Trophoblast cell (in vitro differentiated cells and primary cell): Measurements from ENCODE around the gene MDH1B.

ENCODE experiments used
- DNase-seq, 2 donors: peaks; one replicate each; pipeline ENCODE4 v3.0.0-alpha.2; 2016
- H2AFZ ChIP-seq: 2 replicates; pipeline ENCODE4 v1.6.1; 2013; ENCODE audit warnings: low read length, moderate library complexity, mild to moderate bottlenecking; ENCODE audit not compliant: insufficient read depth, poor library complexity
- H2AK5ac ChIP-seq: 2 replicates; pipeline ENCODE4 v1.6.1; 2013; ENCODE audit warnings: mild to moderate bottlenecking, low read length
- H2BK120ac ChIP-seq: 2 replicates; pipeline ENCODE4 v1.6.1; 2013; ENCODE audit warnings: low read length, mild to moderate bottlenecking, moderate library complexity; ENCODE audit not compliant: insufficient read depth, poor library complexity
- H2BK12ac ChIP-seq: 2 replicates; pipeline ENCODE4 v1.6.1; 2013; ENCODE audit warnings: mild to moderate bottlenecking, low read length, moderate library complexity
- H2BK5ac ChIP-seq: 2 replicates; pipeline ENCODE4 v1.6.1; 2013; ENCODE audit warnings: low read length, low read depth, moderate library complexity, mild to moderate bottlenecking; ENCODE audit not compliant: poor library complexity
- H3K14ac ChIP-seq: 2 replicates; pipeline ENCODE4 v1.6.1; 2013; ENCODE audit warnings: mild to moderate bottlenecking, low read length
- H3K18ac ChIP-seq: 2 replicates; pipeline ENCODE4 v1.6.1; 2013; ENCODE audit warnings: mild to moderate bottlenecking, low read length
- H3K23ac ChIP-seq: 2 replicates; pipeline ENCODE4 v1.6.1; 2013; ENCODE audit warnings: low read length
- H3K27ac ChIP-seq: 2 replicates; pipeline ENCODE4 v1.5.1; 2013; ENCODE audit warnings: low read depth, mild to moderate bottlenecking, inconsistent platforms, low read length, moderate library complexity
- H3K27me3 ChIP-seq: 2 replicates; pipeline ENCODE4 v1.6.1; 2013; ENCODE audit warnings: inconsistent platforms, mild to moderate bottlenecking, low read length, moderate library complexity; ENCODE audit not compliant: insufficient read depth
- H3K36me3 ChIP-seq, 2 experiments: 1 replicate in 1 of 2; 2 replicates in 1 of 2; pipeline ENCODE4 v1.6.1; 2013; ENCODE audit warnings: low read length in 2 of 2, mild to moderate bottlenecking in 2 of 2, moderate library complexity in 1 of 2; ENCODE audit not compliant: insufficient read depth in 2 of 2, control insufficient read depth in 1 of 2
- H3K4ac ChIP-seq: 2 replicates; pipeline ENCODE4 v1.6.1; 2013; ENCODE audit warnings: low read depth, mild to moderate bottlenecking, low read length, moderate library complexity
- H3K4me1 ChIP-seq, 2 experiments: 1 replicate in 1 of 2; 2 replicates in 1 of 2; pipeline ENCODE4 v1.6.1; 2013; ENCODE audit warnings: low read length in 2 of 2, mild to moderate bottlenecking in 2 of 2, moderate library complexity in 1 of 2; ENCODE audit not compliant: insufficient read depth in 2 of 2, control insufficient read depth in 1 of 2
- H3K4me2 ChIP-seq: 2 replicates; pipeline ENCODE4 v1.6.1; 2013; ENCODE audit warnings: inconsistent platforms, mild to moderate bottlenecking, low read length, moderate library complexity
- H3K4me3 ChIP-seq: 2 replicates; pipeline ENCODE4 v1.5.1; 2013; ENCODE audit warnings: mild to moderate bottlenecking, low read depth, low read length, inconsistent platforms
- H3K79me1 ChIP-seq: one replicate; pipeline ENCODE4 v1.6.1; 2013; ENCODE audit warnings: low read length
- H3K79me2 ChIP-seq: 2 replicates; pipeline ENCODE4 v1.6.1; 2013; ENCODE audit warnings: low read length, mild to moderate bottlenecking; ENCODE audit not compliant: control insufficient read depth, insufficient read depth, poor library complexity
- H3K9ac ChIP-seq: 2 replicates; pipeline ENCODE4 v1.6.1; 2013; ENCODE audit warnings: mild to moderate bottlenecking, low read length
- H3K9me3 ChIP-seq: 2 replicates; pipeline ENCODE4 v1.6.1; 2013; ENCODE audit warnings: low read depth, mild to moderate bottlenecking, control low read depth, inconsistent platforms, low read length; ENCODE audit not compliant: insufficient read depth
- H4K12ac ChIP-seq: 2 replicates; pipeline ENCODE4 v1.6.1; 2013; ENCODE audit warnings: low read depth, mild to moderate bottlenecking, low read length, moderate library complexity
- H4K8ac ChIP-seq: 2 replicates; pipeline ENCODE4 v1.6.1; 2013; ENCODE audit warnings: low read depth, mild to moderate bottlenecking, low read length, moderate library complexity
- H4K91ac ChIP-seq: one replicate; pipeline ENCODE4 v1.6.1; 2013; ENCODE audit warnings: low read depth, mild to moderate bottlenecking, low read length, moderate library complexity
- WGBS: extraction: QIAGEN DNeasy Blood & Tissue Kit; methylation state at CpG from one replicate; pipeline ENCODE4 v1.1.7; 2013; ENCODE audit warnings: missing lambda C conversion rate; ENCODE audit not compliant: insufficient read length, insufficient coverage; ENCODE audit errors: extremely low coverage; 5-methylcytosine and 5-hydroxymethylcytosine counted together

MDH1B gene

DNA sequence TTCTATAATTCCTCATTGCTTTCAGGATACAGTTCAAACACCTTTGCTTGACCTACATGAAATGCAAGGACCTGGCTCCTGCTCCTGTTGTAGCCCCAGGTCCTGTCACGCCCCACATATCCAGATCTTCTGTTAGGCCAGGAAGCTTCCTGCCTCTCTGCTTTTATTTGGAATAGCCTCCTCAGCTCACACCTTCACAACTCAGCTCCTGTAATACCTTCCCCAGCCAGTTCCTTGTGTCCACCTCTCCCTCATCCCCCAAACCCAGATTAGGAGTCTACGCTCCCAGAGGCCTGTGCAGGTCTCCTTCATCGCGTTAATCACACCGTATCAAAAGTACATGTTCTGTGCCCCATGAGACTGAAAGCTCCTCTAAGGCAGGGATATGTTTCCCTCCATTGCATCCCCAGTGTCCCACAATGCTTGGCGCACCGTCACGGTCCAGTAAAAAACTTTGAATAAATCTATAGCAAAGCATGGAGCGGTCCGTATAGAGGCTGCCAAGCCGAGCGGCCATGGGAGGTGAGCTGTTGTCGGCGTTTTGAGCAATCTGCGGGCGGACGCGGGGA lies 371 bp downstream of the MDH1B start:
- no peak overlapping the region for H4K91ac ChIP-seq
- peak; percentile 0 to 1 for DNase-seq
- H2BK12ac ChIP-seq, result no peak overlapping the region
- no peak overlapping the region for H3K18ac ChIP-seq
- H3K4me2 ChIP-seq, result peak overlapping the region; percentile 91
- H3K4me1 ChIP-seq, result no peaks in the 10 kb centered on the region
- no peak overlapping the region for H4K12ac ChIP-seq
- H3K23ac ChIP-seq, result no peak overlapping the region
- no peak overlapping the region for H3K27ac ChIP-seq
- peak overlapping the region; percentile 62 for H4K8ac ChIP-seq
- peak overlapping the region; percentile 35 for H3K9ac ChIP-seq
- H3K4me3 ChIP-seq, result peak overlapping the region; percentile 83
- no peak overlapping the region for H2AK5ac ChIP-seq
- no peak overlapping the region for H2BK120ac ChIP-seq
- no peaks in the 10 kb centered on the region for H3K27me3 ChIP-seq
- H3K79me1 ChIP-seq, result peaks cover 4% of the 10 kb centered on the region
- no peak overlapping the region for H2BK5ac ChIP-seq
- WGBS, result no CpG with 5 or more reads among the region's 18 CpGs
- peaks cover 2 to 3% of the 10 kb centered on the region in 2 experiments for H3K36me3 ChIP-seq
- H2AFZ ChIP-seq, result peak overlapping the region; percentile 68
- H3K4ac ChIP-seq, result no peak overlapping the region
- H3K9me3 ChIP-seq, result no peaks in the 10 kb centered on the region
- H3K79me2 ChIP-seq, result peaks cover 2% of the 10 kb centered on the region
- H3K14ac ChIP-seq, result no peak overlapping the region

GRCh38 chr2:206756816-206757215 lies 8.3 kb downstream of the MDH1B start:
- H2AK5ac ChIP-seq, result no peak overlapping the region
- WGBS, result no CpG with 5 or more reads among the region's 1 CpG
- H3K18ac ChIP-seq, result no peak overlapping the region
- no peak overlapping the region for H3K23ac ChIP-seq
- no peak overlapping the region for H3K4me3 ChIP-seq
- H3K9ac ChIP-seq, result no peak overlapping the region
- no peak overlapping the region for H3K4ac ChIP-seq
- no peaks in the 10 kb centered on the region for H3K79me1 ChIP-seq
- H2AFZ ChIP-seq, result no peak overlapping the region
- no peak overlapping the region for H3K14ac ChIP-seq
- H4K91ac ChIP-seq, result no peak overlapping the region
- H3K36me3 ChIP-seq, result no peaks in the 10 kb centered on the region
- H3K9me3 ChIP-seq, result no peaks in the 10 kb centered on the region
- no peak overlapping the region for H3K27ac ChIP-seq
- DNase-seq, result no peak
- H2BK12ac ChIP-seq, result no peak overlapping the region
- no peak overlapping the region for H3K4me2 ChIP-seq
- no peaks in the 10 kb centered on the region for H3K4me1 ChIP-seq
- H2BK5ac ChIP-seq, result no peak overlapping the region
- no peaks in the 10 kb centered on the region for H3K79me2 ChIP-seq
- H2BK120ac ChIP-seq, result no peak overlapping the region
- H3K27me3 ChIP-seq, result no peaks in the 10 kb centered on the region
- H4K8ac ChIP-seq, result no peak overlapping the region
- no peak overlapping the region for H4K12ac ChIP-seq

GRCh38 chr2:206740800-206741199 lies 24.3 kb downstream of the MDH1B start:
- no peak overlapping the region for H4K8ac ChIP-seq
- no peaks in the 10 kb centered on the region for H3K79me1 ChIP-seq
- no peak overlapping the region for H3K14ac ChIP-seq
- H2BK120ac ChIP-seq, result no peak overlapping the region
- H3K9me3 ChIP-seq, result no peaks in the 10 kb centered on the region
- no peaks in the 10 kb centered on the region for H3K4me1 ChIP-seq
- H3K4me3 ChIP-seq, result no peak overlapping the region
- DNase-seq, result no peak
- no peak overlapping the region for H3K4ac ChIP-seq
- no peak overlapping the region for H2BK12ac ChIP-seq
- no peak overlapping the region for H4K91ac ChIP-seq
- no peak overlapping the region for H4K12ac ChIP-seq
- no peak overlapping the region for H3K9ac ChIP-seq
- no peaks in the 10 kb centered on the region for H3K79me2 ChIP-seq
- no peaks in the 10 kb centered on the region for H3K27me3 ChIP-seq
- no peak overlapping the region for H3K4me2 ChIP-seq
- no peak overlapping the region for H2AFZ ChIP-seq
- no CpG with 5 or more reads among the region's 2 CpGs for WGBS
- H3K18ac ChIP-seq, result no peak overlapping the region
- H2AK5ac ChIP-seq, result no peak overlapping the region
- H2BK5ac ChIP-seq, result no peak overlapping the region
- H3K27ac ChIP-seq, result no peak overlapping the region
- no peaks in the 10 kb centered on the region for H3K36me3 ChIP-seq
- no peak overlapping the region for H3K23ac ChIP-seq

DNA sequence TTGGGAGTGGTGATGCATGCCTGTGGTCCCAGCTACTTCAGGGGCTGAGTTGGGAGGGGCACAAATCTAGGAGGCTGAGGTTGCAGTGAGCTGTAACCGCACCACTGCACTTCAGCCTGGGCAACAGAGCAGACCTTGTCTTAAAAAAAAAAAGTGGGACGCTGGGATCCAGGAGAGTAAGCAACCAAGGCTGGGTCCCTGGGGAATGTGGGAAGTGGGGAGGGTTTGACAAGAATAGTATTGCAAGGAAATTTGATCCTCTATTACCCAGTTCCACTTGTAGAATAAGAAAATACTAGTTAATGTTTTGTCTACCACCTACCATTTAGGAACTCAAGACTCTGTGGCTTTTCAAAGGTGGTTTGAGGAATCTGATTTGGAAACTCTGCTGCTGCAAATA lies 25.9 kb downstream of the MDH1B start:
- DNase-seq, result no peak
- Histone ChIP-seq H4K91ac (no peak overlapping the region), H2BK12ac (no peak overlapping the region), H3K23ac (no peak overlapping the region), H3K4ac (no peak overlapping the region), H3K27me3 (no peaks in the 10 kb centered on the region), H3K9me3 (no peaks in the 10 kb centered on the region), H3K9ac (no peak overlapping the region), H3K4me3 (no peak overlapping the region), H3K18ac (no peak overlapping the region), H4K12ac (no peak overlapping the region), H2BK120ac (no peak overlapping the region), H3K79me1 (no peaks in the 10 kb centered on the region), H3K36me3 (no peaks in the 10 kb centered on the region), H3K4me1 (no peaks in the 10 kb centered on the region), H2BK5ac (no peak overlapping the region), H3K4me2 (no peak overlapping the region), H3K79me2 (no peaks in the 10 kb centered on the region), H3K27ac (no peak overlapping the region), H2AFZ (no peak overlapping the region), H3K14ac (no peak overlapping the region), H4K8ac (no peak overlapping the region), H2AK5ac (no peak overlapping the region)
- no CpG with 5 or more reads among the region's 2 CpGs for WGBS
